IMR-90 (cell line): ENCODE measurements around the gene GTF2H4. TPM values are rescaled to one million over a fixed set of nuclear protein-coding genes. Genes with fewer than 3 reads are reported as not detected.

Experiments used
- ATAC-seq: fragments of 200-7000 bp; cut with Tn5 transposase; 2 replicates; pipeline ENCODE4 v1.9.1; 2020; ENCODE audit warnings: low read depth, mild to moderate bottlenecking, moderate library complexity
- BruUV-seq: library from RNA; stranded (reverse); fragments of 400-500 nt; replicated peaks from 2 replicates; lab custom pipeline; 2021; lab: Mats Ljungman, UMichigan
- CTCF ChIA-PET: fragments of 300-600 bp; formaldehyde crosslinking; extraction: SDS; loops from one replicate; lab custom pipeline; 2021; ENCODE audit warnings: antibody characterized with exemption; lab: Yijun Ruan, JAX
- POLR2A ChIA-PET: fragments of 300-600 bp; sonication (Branson Sonifier 250); formaldehyde crosslinking; loops from one replicate; lab custom pipeline; 2022; ENCODE audit warnings: antibody characterized with exemption; ENCODE audit not compliant: unreplicated experiment; lab: Charles Lee
- DNase-seq: peaks from one replicate; pipeline ENCODE4 v3.0.0; 2013
- H2AFZ ChIP-seq: replicated peaks from 2 replicates; pipeline ENCODE3; 2013; ENCODE audit warnings: low read length, mild to moderate bottlenecking; ENCODE audit not compliant: poor library complexity
- H2AK5ac ChIP-seq: 2 replicates; pipeline ENCODE4 v1.6.1; 2013; ENCODE audit warnings: low read depth, low read length, inconsistent platforms
- H2AK9ac ChIP-seq: replicated peaks from 2 replicates; pipeline ENCODE3; 2013; ENCODE audit warnings: mild to moderate bottlenecking, low read depth, low read length, moderate library complexity; ENCODE audit not compliant: poor library complexity
- H2BK120ac ChIP-seq: 2 replicates; pipeline ENCODE4 v1.6.1; 2013; ENCODE audit warnings: low read depth, low read length, inconsistent platforms
- H2BK15ac ChIP-seq: 3 replicates; pipeline ENCODE4 v1.6.1; 2013; ENCODE audit warnings: low read depth, low read length, inconsistent platforms
- H2BK20ac ChIP-seq: 2 replicates; pipeline ENCODE4 v1.6.1; 2013; ENCODE audit warnings: low read depth, mild to moderate bottlenecking, inconsistent platforms, low read length, moderate library complexity
- H2BK5ac ChIP-seq: 2 replicates; pipeline ENCODE4 v1.6.1; 2013; ENCODE audit warnings: mild to moderate bottlenecking, low read depth, low read length, inconsistent platforms; ENCODE audit not compliant: poor library complexity, severe bottlenecking
- H3K14ac ChIP-seq: replicated peaks from 2 replicates; pipeline ENCODE4 v1.6.1; 2013; ENCODE audit warnings: low read depth, low read length, inconsistent platforms
- H3K18ac ChIP-seq: 2 replicates; pipeline ENCODE4 v1.6.1; 2013; ENCODE audit warnings: low read depth, low read length, control low read depth
- H3K23ac ChIP-seq: 2 replicates; pipeline ENCODE4 v1.6.1; 2013; ENCODE audit warnings: low read depth, low read length, inconsistent platforms
- H3K27ac ChIP-seq: 2 replicates; pipeline ENCODE4 v1.5.1; 2013; ENCODE audit warnings: mild to moderate bottlenecking, control low read depth, low read length; ENCODE audit not compliant: insufficient read depth
- H3K27me3 ChIP-seq: 2 replicates; pipeline ENCODE4 v1.6.1; 2013; ENCODE audit warnings: low read length; ENCODE audit not compliant: control insufficient read depth, insufficient read depth
- H3K36me3 ChIP-seq: 2 replicates; pipeline ENCODE4 v1.6.1; 2013; ENCODE audit warnings: low read length, mixed read lengths; ENCODE audit not compliant: control insufficient read depth, insufficient read depth
- H3K4ac ChIP-seq: 2 replicates; pipeline ENCODE4 v1.6.1; 2013; ENCODE audit warnings: low read depth, low read length, inconsistent platforms
- H3K4me1 ChIP-seq: 2 replicates; pipeline ENCODE4 v1.6.1; 2013; ENCODE audit warnings: low read length, mixed read lengths; ENCODE audit not compliant: control insufficient read depth, insufficient read depth
- H3K4me2 ChIP-seq: 2 replicates; pipeline ENCODE4 v1.6.1; 2013; ENCODE audit warnings: low read depth, mild to moderate bottlenecking, control low read depth, low read length, moderate library complexity
- H3K4me3 ChIP-seq: 2 replicates; pipeline ENCODE4 v1.5.1; 2013; ENCODE audit warnings: low read depth, mild to moderate bottlenecking, control low read depth, low read length, moderate library complexity; ENCODE audit not compliant: insufficient read depth
- H3K56ac ChIP-seq: 2 replicates; pipeline ENCODE4 v1.6.1; 2013; ENCODE audit warnings: low read length, inconsistent platforms; ENCODE audit not compliant: insufficient read depth; ENCODE audit errors: extremely low read depth
- H3K79me1 ChIP-seq, 2 experiments: 2 replicates each; pipeline ENCODE4 v1.6.1; 2013; ENCODE audit warnings: low read length in 2 of 2, inconsistent platforms in 1 of 2, low read depth in 1 of 2
- H3K9ac ChIP-seq: 2 replicates; pipeline ENCODE4 v1.6.1; 2013; ENCODE audit warnings: low read depth, low read length, control low read depth
- H3K9me1 ChIP-seq: 2 replicates; pipeline ENCODE4 v1.6.1; 2013; ENCODE audit warnings: low read length, inconsistent platforms; ENCODE audit not compliant: insufficient read depth
- H3K9me3 ChIP-seq: 2 replicates; pipeline ENCODE4 v1.6.1; 2013; ENCODE audit warnings: low read length; ENCODE audit not compliant: control insufficient read depth, insufficient read depth
- H4K20me1 ChIP-seq: 2 replicates; pipeline ENCODE4 v1.6.1; 2013; ENCODE audit warnings: low read length, inconsistent platforms; ENCODE audit not compliant: insufficient read depth
- H4K5ac ChIP-seq: 2 replicates; pipeline ENCODE4 v1.6.1; 2013; ENCODE audit warnings: mild to moderate bottlenecking, low read depth, low read length, control low read depth
- H4K8ac ChIP-seq, 2 experiments: 2 replicates each; pipeline ENCODE4 v1.6.1; 2013; ENCODE audit warnings: low read depth in 2 of 2, low read length in 2 of 2, control low read depth in 1 of 2, inconsistent platforms in 1 of 2
- H4K91ac ChIP-seq: 2 replicates; pipeline ENCODE4 v1.6.1; 2013; ENCODE audit warnings: low read depth, low read length, inconsistent platforms; ENCODE audit not compliant: insufficient read depth
- BHLHE40 ChIP-seq: fragments of 150-350 bp; IDR thresholded peaks from 2 replicates; pipeline ENCODE4 v1.6.1; 2016; ENCODE audit warnings: mild to moderate bottlenecking, low read depth, low read length
- CEBPB ChIP-seq: IDR thresholded peaks from 2 replicates; pipeline ENCODE4 v1.6.1; 2012; ENCODE audit warnings: low read depth, low read length, improper control_type of control experiment
- CHD1 ChIP-seq: IDR thresholded peaks from 2 replicates; pipeline ENCODE4 v1.6.1; 2012; ENCODE audit warnings: low read depth, low read length, improper control_type of control experiment
- CTCF ChIP-seq: conservative IDR thresholded peaks from 2 replicates; pipeline ENCODE4 v1.5.1; 2012; ENCODE audit warnings: mild to moderate bottlenecking, low read depth, low read length, improper control_type of control experiment
- ELK1 ChIP-seq: fragments of 150-350 bp; IDR thresholded peaks from 2 replicates; pipeline ENCODE4 v1.6.1; 2016; ENCODE audit warnings: low read depth, mild to moderate bottlenecking, low read length, moderate library complexity, borderline replicate concordance
- FOS ChIP-seq: fragments of 150-350 bp; IDR thresholded peaks from 2 replicates; pipeline ENCODE4 v1.6.1; 2016; ENCODE audit warnings: low read depth, low read length
- MAFK ChIP-seq: IDR thresholded peaks from 2 replicates; pipeline ENCODE4 v1.6.1; 2012; ENCODE audit warnings: low read depth, low read length, improper control_type of control experiment
- MAZ ChIP-seq: IDR thresholded peaks from 2 replicates; pipeline ENCODE4 v1.6.1; 2012; ENCODE audit warnings: low read depth, mild to moderate bottlenecking, low read length, improper control_type of control experiment, moderate library complexity, borderline replicate concordance
- MXI1 ChIP-seq: IDR thresholded peaks from 2 replicates; pipeline ENCODE4 v1.6.1; 2012; ENCODE audit warnings: low read depth, mild to moderate bottlenecking, low read length, moderate library complexity, borderline replicate concordance
- NFE2L2 ChIP-seq: fragments of 150-350 bp; IDR thresholded peaks from 2 replicates; pipeline ENCODE4 v1.6.1; 2016; ENCODE audit warnings: low read depth, mild to moderate bottlenecking, low read length
- POLR2A ChIP-seq: IDR thresholded peaks from 2 replicates; pipeline ENCODE4 v1.6.1; 2012; ENCODE audit warnings: mild to moderate bottlenecking, low read depth, low read length
- RAD21 ChIP-seq: IDR thresholded peaks from 2 replicates; pipeline ENCODE4 v1.6.1; 2012; ENCODE audit warnings: low read length, improper control_type of control experiment
- RCOR1 ChIP-seq: IDR thresholded peaks from 2 replicates; pipeline ENCODE4 v1.6.1; 2012; ENCODE audit warnings: mild to moderate bottlenecking, low read length, improper control_type of control experiment; ENCODE audit not compliant: insufficient replicate concordance
- RFX5 ChIP-seq: IDR thresholded peaks from 2 replicates; pipeline ENCODE4 v1.8.0; 2012; ENCODE audit warnings: low read depth, mild to moderate bottlenecking, low read length, moderate library complexity
- SMC3 ChIP-seq: fragments of 150-350 bp; IDR thresholded peaks from 2 replicates; pipeline ENCODE4 v1.6.1; 2016; ENCODE audit warnings: low read depth, mild to moderate bottlenecking, antibody characterized with exemption, low read length, moderate library complexity
- USF2 ChIP-seq: fragments of 150-350 bp; IDR thresholded peaks from 2 replicates; pipeline ENCODE4 v1.6.1; 2017; ENCODE audit warnings: mild to moderate bottlenecking, antibody characterized with exemption, low read length, low read depth
- WGBS, 2 experiments: methylation state at CpG; one replicate each; pipeline versions ENCODE4 v1.1.5 to v1.1.7; 2013; ENCODE audit warnings: missing lambda C conversion rate in 2 of 2; ENCODE audit not compliant: insufficient read length in 1 of 2; ENCODE audit errors: extremely low coverage in 2 of 2; 5-methylcytosine and 5-hydroxymethylcytosine counted together
- dilution Hi-C: fragments of 300-500 bp; cut with HindIII; formaldehyde crosslinking; loops from one replicate; pipeline ENCODE4 v1.14.3; 2018; ENCODE audit warnings: low sequenced_read_pairs; ENCODE audit not compliant: unreplicated experiment
- in situ Hi-C: fragments of 300-500 bp; cut with MboI; formaldehyde crosslinking; loops from 3 replicates; pipeline ENCODE4 v1.14.3; 2019; ENCODE audit warnings: low sequenced_read_pairs, inconsistent platforms, mixed read lengths
- intact Hi-C: fragments of 100-400 bp; cut with micrococcal nuclease; formaldehyde crosslinking; loops from 2 replicates; pipeline ENCODE4 v1.10.0; 2022
- polyA plus RNA-seq, 3 experiments: library from polyadenylated mRNA; depleted of rRNA; stranded (reverse); fragments of >200 nt; gene quantifications; 2 replicates each; pipeline ENCODE4 v1.2.3, GENCODE V29; 2012; ENCODE audit warnings: low replicate concordance in 1 of 3
- total RNA-seq: library from RNA; depleted of rRNA; stranded (reverse); fragments of >200 nt; gene quantifications from 2 replicates; pipeline ENCODE4 v1.2.3, GENCODE V29; 2012

GTF2H4 gene
- total and polyA plus RNA-seq, 2 of the 4 experiments (the other 2 are of a cell fraction), result 13.4 to 30.8 TPM

GRCh38 chr6:30945281-30945680 is 37.3 kb downstream of the GTF2H4 start:
- H3K36me3 ChIP-seq, result no peaks in the 10 kb centered on the region
- H2AK9ac ChIP-seq, result no peak overlapping the region
- H3K4me1 ChIP-seq, result peaks cover 1% of the 10 kb centered on the region; the same call in 1 of the 2 replicates
- WGBS, 2 experiments, result no CpG with 5 or more reads among the region's 5 CpGs
- no peak overlapping the region for H4K8ac ChIP-seq
- no peak overlapping the region for H3K18ac ChIP-seq
- H3K23ac ChIP-seq, result no peak overlapping the region
- peaks cover 45% of the 10 kb centered on the region for H3K27me3 ChIP-seq
- no peak overlapping the region for H2BK120ac ChIP-seq
- no peak overlapping the region for H4K5ac ChIP-seq
- H3K4me2 ChIP-seq, result no peak overlapping the region
- no peak for DNase-seq
- no peak overlapping the region for H3K27ac ChIP-seq
- in situ Hi-C loops (no loop called here), intact Hi-C loops (no loop called here), dilution Hi-C loops (no loop called here)
- H2AFZ ChIP-seq, result no peak overlapping the region
- POLR2A ChIA-PET, result no interaction called here
- H3K9me1 ChIP-seq, result peaks cover 10% of the 10 kb centered on the region
- H4K91ac ChIP-seq, result no peak overlapping the region
- no peaks in the 10 kb centered on the region for H4K20me1 ChIP-seq
- peaks cover 2% of the 10 kb centered on the region; the same call in 1 of the 2 replicates for H3K9me3 ChIP-seq
- CTCF ChIA-PET, result no interaction called here
- no peak overlapping the region for H3K9ac ChIP-seq
- TF ChIP-seq SMC3, result no peak
- no peak for TF ChIP-seq NFE2L2
- TF ChIP-seq CTCF, result no peak
- no peak for TF ChIP-seq ELK1
- TF ChIP-seq CEBPB, result no peak
- no peak for TF ChIP-seq RCOR1
- TF ChIP-seq USF2, result no peak
- no peak for TF ChIP-seq CHD1
- no peak for TF ChIP-seq RFX5
- TF ChIP-seq BHLHE40, result no peak
- TF ChIP-seq POLR2A, result no peak
- TF ChIP-seq MAFK, result no peak
- TF ChIP-seq FOS, result no peak
- no peak for TF ChIP-seq MXI1
- TF ChIP-seq RAD21, result no peak
- TF ChIP-seq MAZ, result no peak
- ATAC-seq, result no peak
- no peak overlapping the region for H3K14ac ChIP-seq
- no peak overlapping the region for H3K4me3 ChIP-seq
- H2BK15ac ChIP-seq, result no peak overlapping the region
- no peaks in the 10 kb centered on the region for H3K79me1 ChIP-seq
- H3K4ac ChIP-seq, result no peak overlapping the region
- no peak overlapping the region for H3K56ac ChIP-seq
- H2BK5ac ChIP-seq, result no peak overlapping the region
- BruUV-seq, result no TSS peak
- H2BK20ac ChIP-seq, result no peak overlapping the region
- H2AK5ac ChIP-seq, result no peak overlapping the region
